ENCODE results near the gene FNIP2. TPM values are rescaled to one million over a fixed set of nuclear protein-coding genes. Genes with fewer than 3 reads are reported as not detected.

FNIP2 gene
- total and polyA plus RNA-seq, 7 donors, result 15.6 to 92.1 (median 33.3) TPM

GRCh38 chr4:158829254-158829653, 60.4 kb downstream of the FNIP2 start:
- H3K36me3 ChIP-seq (ENCODE audit: insufficient read depth in 1 of 2, low read depth in 1 of 2), result peaks cover 22 to 57% of the 10 kb centered on the region in 2 donors
- H3K4me3 ChIP-seq, result no peak overlapping the region
- ATAC-seq (no peak), DNase-seq (no peak)
- H3K27me3 ChIP-seq (ENCODE audit: insufficient read depth in 3 of 3, low read length in 2 of 3), result no peaks in the 10 kb centered on the region
- intact Hi-C loops (cut with DNase I), result no loop called here
- H3K4me1 ChIP-seq, result peaks cover 34% of the 10 kb centered on the region
- no peaks in the 10 kb centered on the region for H3K9me3 ChIP-seq
- no peak overlapping the region for H3K27ac ChIP-seq
- TF ChIP-seq CTCF (IDR thresholded peaks at IDR 0.05), result no peak
- 85 to 92% (median 86%) methylated on average over 2 of the region's 2 CpGs for WGBS, 3 donors

GRCh38 chr4:158833602-158834001, 64.8 kb downstream of the FNIP2 start:
- DNase-seq, result no peak
- no peak overlapping the region for H3K27ac ChIP-seq
- peaks cover 9 to 90% of the 10 kb centered on the region in 2 donors for H3K36me3 ChIP-seq (ENCODE audit: insufficient read depth in 1 of 2, low read depth in 1 of 2)
- WGBS, 3 donors, result 83 to 86% (median 84%) methylated on average over 5 of the region's 5 CpGs
- no peak for ATAC-seq
- no peaks in the 10 kb centered on the region for H3K9me3 ChIP-seq
- H3K27me3 ChIP-seq (ENCODE audit: insufficient read depth in 3 of 3, low read length in 2 of 3), result no peaks in the 10 kb centered on the region
- intact Hi-C loops (cut with DNase I), result no loop called here
- no peak for TF ChIP-seq CTCF (IDR thresholded peaks at IDR 0.05)
- H3K4me3 ChIP-seq, result no peak overlapping the region
- H3K4me1 ChIP-seq, result peaks cover 7% of the 10 kb centered on the region

- ATAC-seq, result peak in 2 of 4 donors; percentile 12 to 28
Measured at GRCh38 chr4:158835226-158836001, 66.6 kb downstream of the FNIP2 start.

GRCh38 chr4:158836002-158836369, 67.2 kb downstream of the FNIP2 start:
- ATAC-seq, result peak; percentile 89 to 94 (median 91)
- H3K4me1 ChIP-seq, result peaks cover 9% of the 10 kb centered on the region
- H3K36me3 ChIP-seq (ENCODE audit: insufficient read depth in 1 of 2, low read depth in 1 of 2), result peaks cover 7 to 96% of the 10 kb centered on the region in 2 donors
- no peak for TF ChIP-seq CTCF (IDR thresholded peaks at IDR 0.05)
- intact Hi-C loops (cut with DNase I), result no loop called here
- no peaks in the 10 kb centered on the region for H3K27me3 ChIP-seq (ENCODE audit: insufficient read depth in 3 of 3, low read length in 2 of 3)
- DNase-seq, result peak in 1 of 2 donors; percentile 57
- no peaks in the 10 kb centered on the region for H3K9me3 ChIP-seq
- 26 to 32% (median 28%) methylated on average over 1 of the region's 1 CpG for WGBS, 3 donors
- H3K27ac ChIP-seq, result peak overlapping the region; percentile 47
- H3K4me3 ChIP-seq, result no peak overlapping the region

More at GRCh38 chr4:158835226-158836001, 66.6 kb downstream of the FNIP2 start:
- Histone ChIP-seq H3K4me3 (no peak overlapping the region), H3K9me3 (no peaks in the 10 kb centered on the region), H3K27me3 (ENCODE audit: insufficient read depth in 3 of 3, low read length in 2 of 3) (no peaks in the 10 kb centered on the region), H3K36me3 (ENCODE audit: insufficient read depth in 1 of 2, low read depth in 1 of 2) (peaks cover 9 to 96% of the 10 kb centered on the region in 2 donors), H3K4me1 (peaks cover 7% of the 10 kb centered on the region), H3K27ac (peak overlapping the region; percentile 47)
- no peak for TF ChIP-seq CTCF (IDR thresholded peaks at IDR 0.05)
- intact Hi-C loops (cut with DNase I), result no loop called here
- DNase-seq, result no peak
- WGBS, 3 donors, result 67 to 84% (median 80%) methylated on average over 2 of the region's 2 CpGs
